NCI-H2196 (cell line): ENCODE measurements around the gene ACKR3.

Experiments
- DNase-seq: peaks from one replicate; lab custom pipeline; 2025; ENCODE audit not compliant: unreplicated experiment; lab: John Stamatoyannopoulos, UW

ACKR3 gene

GRCh38 chr2:236583621-236584203 lies 14.1 kb downstream of the ACKR3 start:
- no peak for DNase-seq

- DNase-seq: no peak
Measured at GRCh38 chr2:236584521-236585384, 15.1 kb downstream of the ACKR3 start.

DNA sequence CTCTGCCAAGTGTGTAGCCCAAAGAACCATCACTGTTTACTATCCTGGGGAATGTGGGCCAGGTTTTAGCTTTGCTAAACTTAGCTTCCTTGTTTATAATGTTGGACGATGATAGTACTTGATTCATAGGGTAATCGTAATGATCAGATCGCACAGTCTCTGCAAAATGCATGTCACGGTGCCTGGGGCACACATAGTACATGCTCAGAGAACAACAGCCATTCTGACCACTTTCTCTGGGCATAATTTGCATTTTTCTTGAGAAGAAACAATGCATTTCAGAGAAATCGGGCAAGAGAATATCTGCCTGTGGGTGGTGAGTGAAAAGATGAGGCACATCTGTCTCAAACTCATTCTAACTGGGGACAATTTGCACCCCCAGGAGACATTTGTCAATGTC lies 16.3 kb downstream of the ACKR3 start:
- DNase-seq: no peak

DNA sequence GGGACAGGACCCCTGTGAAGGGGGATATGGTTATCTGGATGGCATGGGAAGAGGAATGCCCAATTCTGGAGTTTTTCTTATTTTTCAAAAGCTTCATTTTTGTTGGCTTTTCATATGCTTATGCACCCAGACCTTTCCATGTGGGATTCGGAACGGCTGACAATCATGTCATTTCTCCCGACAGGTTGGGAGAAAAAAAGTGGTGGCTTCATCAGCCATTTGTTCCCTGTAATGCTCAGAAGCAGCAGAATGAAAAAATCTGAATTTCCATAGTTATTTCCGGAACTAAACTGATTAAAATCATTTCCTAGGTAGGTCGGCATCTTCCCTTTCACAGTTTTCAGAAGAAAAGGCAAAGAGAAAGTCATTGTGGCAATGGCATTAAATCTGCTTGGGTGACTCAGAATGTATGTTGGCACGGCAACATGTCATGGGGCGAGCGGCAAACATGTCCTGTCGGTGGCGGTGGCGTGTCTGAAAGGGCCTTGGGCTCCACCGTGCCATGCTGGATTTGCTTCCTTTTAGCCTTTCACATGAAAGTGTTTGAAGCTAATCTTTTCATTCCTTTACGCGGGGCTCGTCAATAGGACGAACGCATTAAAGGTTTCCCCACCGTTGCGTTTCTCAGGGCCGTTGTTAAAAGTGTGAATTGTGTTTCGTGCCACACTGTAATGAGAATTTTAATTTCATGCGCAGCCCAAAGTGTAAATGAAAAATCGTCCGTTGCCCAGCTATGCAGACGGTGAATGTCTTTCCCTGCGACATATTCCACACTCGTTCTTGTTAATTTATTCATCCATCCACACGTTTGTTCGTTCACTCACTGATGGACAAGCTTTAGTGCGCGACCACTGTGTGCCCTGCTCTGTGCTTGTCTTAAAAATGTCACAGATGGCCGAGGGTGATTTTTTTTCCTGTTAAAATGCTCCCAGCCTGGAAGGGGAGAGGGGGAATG lies 18.5 kb downstream of the ACKR3 start:
- no peak for DNase-seq

DNA sequence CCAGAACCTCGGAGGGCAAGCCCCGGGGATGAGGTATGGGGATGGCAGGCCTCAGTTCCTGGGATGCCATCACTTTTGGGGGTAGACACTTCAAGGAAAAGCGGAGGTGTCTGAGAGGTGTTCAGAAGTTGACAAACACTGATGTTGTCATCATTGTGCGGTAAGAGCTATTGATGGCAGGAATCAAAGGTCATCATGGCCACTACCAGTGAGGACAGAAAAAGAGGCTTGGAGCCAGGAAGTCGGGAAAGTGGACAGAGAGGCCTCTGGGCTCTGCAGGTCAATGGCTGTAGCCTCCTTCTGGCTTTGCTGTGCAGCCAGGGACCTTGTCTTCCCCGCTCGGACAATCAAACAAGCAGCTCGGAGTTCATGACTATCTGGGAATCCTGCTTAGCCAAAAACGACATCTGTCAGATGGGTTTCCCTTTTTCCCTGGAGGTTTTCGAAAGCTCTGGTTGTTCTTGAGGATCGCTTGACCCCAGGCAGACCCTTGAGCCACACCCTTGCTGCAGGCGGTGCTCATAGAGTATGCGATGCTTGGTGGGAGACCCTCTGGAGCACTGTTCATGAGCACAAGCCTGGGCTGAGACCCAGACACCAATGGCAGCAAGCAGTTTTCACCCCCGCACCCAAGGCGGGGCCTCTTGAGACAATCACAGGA lies 19.4 kb downstream of the ACKR3 start:
- DNase-seq: no peak

GRCh38 chr2:236590846-236591245 lies 21.2 kb downstream of the ACKR3 start:
- no peak for DNase-seq

GRCh38 chr2:236592821-236593220 lies 23.2 kb downstream of the ACKR3 start:
- peak; percentile 79 for DNase-seq

GRCh38 chr2:236593531-236593930 lies 23.9 kb downstream of the ACKR3 start:
- DNase-seq: no peak

DNA sequence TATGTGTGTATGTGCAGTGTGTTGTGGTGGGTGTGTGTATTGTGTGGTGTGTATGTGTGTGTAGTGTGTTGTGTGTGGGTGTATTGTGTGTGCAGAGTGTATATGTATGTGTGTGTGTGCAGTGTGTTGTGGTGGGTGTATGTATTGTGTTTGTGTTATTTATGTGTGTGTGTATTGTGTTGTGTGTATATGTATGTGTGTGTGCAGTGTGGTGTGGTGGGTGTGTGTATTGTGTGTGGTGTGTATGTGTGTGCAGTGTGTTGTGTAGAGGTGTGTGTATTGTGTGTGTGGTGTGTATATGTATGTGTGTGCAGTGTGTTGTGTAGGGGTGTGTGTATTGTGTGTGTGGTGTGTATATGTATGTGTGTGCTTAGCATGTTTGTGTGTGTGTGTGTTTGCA lies 24.3 kb downstream of the ACKR3 start:
- no peak for DNase-seq

- DNase-seq: no peak
Measured at GRCh38 chr2:236597629-236598028, 28.0 kb downstream of the ACKR3 start.

DNA sequence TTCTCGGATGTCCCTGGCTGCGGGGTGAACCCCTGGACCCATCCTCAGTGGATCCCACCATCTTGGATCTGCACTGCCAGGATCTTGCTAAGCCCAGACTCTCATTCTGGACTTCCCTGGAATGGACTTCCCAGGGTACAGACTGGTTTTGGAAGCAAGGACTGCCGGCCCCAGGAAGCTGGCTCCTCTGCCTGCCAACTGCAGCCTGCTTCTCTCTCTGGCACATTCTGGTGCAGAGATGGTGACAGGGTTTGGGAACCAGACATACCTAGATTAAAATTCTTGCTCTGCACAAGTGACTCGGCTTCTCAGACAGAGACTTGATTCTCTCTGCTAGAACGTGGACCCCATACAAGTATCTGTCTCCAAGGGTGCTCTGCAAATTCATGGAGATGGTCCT lies 29.4 kb downstream of the ACKR3 start:
- DNase-seq: no peak

GRCh38 chr2:236600158-236600557 lies 30.5 kb downstream of the ACKR3 start:
- no peak for DNase-seq

DNA sequence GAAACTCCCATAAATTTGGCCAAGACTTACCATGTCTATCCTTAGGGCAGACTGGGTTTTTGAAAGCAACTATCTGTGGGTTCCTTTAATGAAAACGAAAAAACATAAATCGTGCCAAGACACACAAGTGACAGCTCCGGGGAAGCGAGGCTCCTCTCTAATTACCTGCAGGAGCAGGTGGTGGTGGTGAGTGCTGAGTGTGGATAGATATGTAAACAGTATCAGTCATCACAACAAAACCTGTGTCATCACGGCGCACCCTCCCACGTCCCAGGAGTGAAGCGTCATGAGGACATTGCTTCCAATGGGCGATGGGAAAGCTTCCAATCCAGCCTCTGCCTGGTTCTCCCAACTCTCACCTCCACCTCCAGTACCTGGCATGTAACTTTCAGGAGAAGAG lies 31.3 kb downstream of the ACKR3 start:
- peak; percentile 89 for DNase-seq

- DNase-seq: no peak
Measured at GRCh38 chr2:236601316-236602202, 31.9 kb downstream of the ACKR3 start.

- DNase-seq: no peak
Measured at GRCh38 chr2:236602678-236603077, 33.1 kb downstream of the ACKR3 start.

DNA sequence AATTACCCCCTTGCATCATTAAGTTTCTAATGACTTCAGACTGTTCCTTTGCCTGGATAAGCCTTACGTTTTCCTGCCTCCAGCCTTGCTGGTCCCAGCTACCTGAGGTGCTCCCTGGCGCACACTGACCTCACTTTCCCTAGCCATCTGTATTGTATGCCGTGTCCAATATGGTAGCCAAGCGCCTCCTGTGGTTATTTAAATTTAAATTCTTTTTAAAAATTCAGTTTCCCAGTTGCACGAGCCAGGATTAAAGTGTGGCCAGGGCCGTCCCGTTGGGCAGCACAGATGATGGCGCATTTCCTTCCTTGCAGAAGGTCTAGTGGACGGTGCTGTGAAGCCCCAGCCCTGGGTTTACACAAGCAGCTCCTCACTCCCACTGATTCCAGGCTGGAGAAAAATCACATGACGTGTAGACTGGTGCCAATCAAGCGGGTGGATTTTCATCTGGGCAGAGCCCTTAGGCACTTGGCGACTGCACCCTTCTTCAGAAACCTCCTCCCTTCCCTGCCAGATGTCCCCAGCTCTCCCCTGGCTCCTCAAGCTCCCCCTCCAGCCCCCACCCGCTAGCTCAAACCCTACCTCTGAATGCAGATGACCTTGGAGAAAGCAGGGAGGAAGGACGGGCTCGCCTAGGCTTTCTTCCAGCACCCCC lies 33.9 kb downstream of the ACKR3 start:
- no peak for DNase-seq

DNA sequence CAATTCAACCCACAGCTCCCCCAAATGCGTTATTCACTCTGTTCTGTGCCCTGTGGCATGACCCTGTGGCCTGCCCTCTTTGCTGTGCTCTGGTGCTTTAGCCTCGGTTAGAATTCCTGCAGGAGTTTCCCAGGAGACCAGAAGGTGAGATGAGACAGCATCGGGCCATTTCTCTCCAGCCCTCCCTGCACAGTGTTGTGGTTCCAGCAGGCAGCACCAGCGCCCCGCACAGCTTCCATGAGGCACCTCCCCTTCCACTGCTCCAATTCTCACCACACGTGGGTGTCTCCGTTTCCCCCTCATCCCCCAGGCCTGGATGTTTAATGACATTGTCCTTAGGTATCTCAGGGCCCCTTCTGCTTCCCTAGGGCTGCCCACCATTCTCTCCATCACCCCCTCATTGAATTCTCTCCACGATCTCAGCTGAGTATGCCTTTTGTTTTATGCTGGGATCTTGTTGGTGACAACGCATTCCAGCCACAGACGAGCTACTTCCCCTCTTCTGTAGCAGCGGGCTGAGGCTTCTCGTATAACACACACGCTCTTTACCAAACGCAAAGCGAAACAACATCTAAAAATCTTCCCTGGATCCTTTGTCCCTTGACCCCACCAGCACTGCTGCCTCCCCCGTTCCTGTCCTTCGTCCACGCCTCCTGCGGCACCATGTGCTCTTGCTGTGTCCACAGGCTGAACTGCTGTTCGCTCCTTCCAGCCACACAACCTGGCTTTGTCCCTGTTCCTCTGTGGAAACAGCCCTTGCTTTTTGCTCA lies 35.1 kb downstream of the ACKR3 start:
- no peak for DNase-seq

DNA sequence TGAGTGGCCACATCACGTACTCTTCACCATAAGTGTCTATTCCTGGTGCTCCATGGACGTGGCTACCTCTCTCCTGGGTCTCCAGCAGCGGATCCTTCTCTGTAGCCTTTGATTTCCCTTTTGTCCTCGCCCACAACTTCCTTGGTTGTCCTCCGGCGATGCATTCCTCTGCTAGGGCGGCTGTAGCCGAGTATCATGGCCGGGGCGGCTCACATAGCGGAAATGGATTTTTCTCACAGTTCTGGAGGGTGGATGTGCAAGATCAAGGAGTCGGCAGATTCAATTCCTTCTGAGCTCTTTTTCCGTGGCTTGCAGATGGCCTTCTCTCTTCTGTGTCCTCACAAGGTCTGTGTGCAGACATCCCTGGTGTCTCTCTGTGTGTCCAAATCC lies 35.7 kb downstream of the ACKR3 start:
- DNase-seq: no peak

DNA sequence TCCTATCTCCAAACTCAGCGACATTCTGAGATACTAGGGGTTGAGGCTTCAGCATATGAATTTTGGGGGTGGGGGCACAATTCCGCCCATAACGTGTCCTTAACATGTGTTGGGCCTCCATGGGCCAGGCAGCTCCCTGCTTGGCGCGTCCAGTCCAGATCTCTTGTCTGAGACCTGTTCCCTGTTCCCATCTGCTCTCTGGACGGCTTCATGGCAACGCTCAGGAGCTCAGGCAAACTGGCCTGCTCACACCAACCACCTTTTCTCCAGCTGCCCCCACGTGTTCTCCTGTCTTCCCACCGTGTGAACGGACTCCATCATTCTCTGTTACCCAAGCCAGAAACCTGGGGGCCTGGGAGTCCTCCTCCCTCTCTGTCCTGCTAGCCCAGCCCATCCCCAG lies 36.4 kb downstream of the ACKR3 start:
- no peak for DNase-seq
